Measurements from ENCODE around the gene TMC6.

DNA sequence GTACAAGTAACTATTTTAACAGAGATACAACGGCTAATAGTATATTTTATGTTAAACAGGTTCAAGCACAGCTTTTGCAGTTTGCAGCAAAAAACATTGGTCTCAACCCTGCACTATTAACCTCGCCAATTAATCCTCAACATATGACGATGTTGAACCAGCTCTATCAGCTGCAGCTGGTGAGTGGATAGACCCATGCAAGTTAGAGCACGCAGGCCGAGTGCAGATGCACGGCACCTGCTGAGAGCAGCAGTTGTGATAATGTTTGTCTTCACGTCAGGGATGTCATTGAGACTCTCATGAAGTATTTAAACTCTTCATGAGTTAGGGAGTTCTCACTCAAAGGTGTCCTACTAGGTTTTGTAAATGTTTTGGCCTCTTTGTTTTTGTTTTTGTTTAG is 45.6 kb downstream of the TMC6 start:
- TF ChIP-seq, protein P1, sequence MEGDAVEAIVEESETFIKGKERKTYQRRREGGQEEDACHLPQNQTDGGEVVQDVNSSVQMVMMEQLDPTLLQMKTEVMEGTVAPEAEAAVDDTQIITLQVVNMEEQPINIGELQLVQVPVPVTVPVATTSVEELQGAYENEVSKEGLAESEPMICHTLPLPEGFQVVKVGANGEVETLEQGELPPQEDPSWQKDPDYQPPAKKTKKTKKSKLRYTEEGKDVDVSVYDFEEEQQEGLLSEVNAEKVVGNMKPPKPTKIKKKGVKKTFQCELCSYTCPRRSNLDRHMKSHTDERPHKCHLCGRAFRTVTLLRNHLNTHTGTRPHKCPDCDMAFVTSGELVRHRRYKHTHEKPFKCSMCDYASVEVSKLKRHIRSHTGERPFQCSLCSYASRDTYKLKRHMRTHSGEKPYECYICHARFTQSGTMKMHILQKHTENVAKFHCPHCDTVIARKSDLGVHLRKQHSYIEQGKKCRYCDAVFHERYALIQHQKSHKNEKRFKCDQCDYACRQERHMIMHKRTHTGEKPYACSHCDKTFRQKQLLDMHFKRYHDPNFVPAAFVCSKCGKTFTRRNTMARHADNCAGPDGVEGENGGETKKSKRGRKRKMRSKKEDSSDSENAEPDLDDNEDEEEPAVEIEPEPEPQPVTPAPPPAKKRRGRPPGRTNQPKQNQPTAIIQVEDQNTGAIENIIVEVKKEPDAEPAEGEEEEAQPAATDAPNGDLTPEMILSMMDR (conservative IDR thresholded peaks at IDR 0.05; ENCODE audit: low read depth in 2 of 2): no peak
- TF ChIP-seq EZH2phosphoT487 (IDR thresholded peaks at IDR 0.05; ENCODE audit: unreplicated experiment): no peak
- TF ChIP-seq, protein P2, sequence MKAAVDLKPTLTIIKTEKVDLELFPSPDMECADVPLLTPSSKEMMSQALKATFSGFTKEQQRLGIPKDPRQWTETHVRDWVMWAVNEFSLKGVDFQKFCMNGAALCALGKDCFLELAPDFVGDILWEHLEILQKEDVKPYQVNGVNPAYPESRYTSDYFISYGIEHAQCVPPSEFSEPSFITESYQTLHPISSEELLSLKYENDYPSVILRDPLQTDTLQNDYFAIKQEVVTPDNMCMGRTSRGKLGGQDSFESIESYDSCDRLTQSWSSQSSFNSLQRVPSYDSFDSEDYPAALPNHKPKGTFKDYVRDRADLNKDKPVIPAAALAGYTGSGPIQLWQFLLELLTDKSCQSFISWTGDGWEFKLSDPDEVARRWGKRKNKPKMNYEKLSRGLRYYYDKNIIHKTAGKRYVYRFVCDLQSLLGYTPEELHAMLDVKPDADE (IDR thresholded peaks at IDR 0.05): no peak
